AG04449 (cell line): ENCODE data around the gene MCRIP2.

ENCODE experiments used
- CTCF ChIA-PET: fragments of 350-600 bp; formaldehyde crosslinking; extraction: SDS; loops from one replicate; lab custom pipeline; 2021; ENCODE audit warnings: antibody characterized with exemption; lab: Yijun Ruan, JAX
- POLR2A ChIA-PET: fragments of 400-600, 350-600 bp; formaldehyde crosslinking; extraction: SDS; loops from one replicate; lab custom pipeline; 2020; ENCODE audit warnings: antibody characterized with exemption, inconsistent platforms; lab: Yijun Ruan, JAX
- DNase-seq: peaks from one replicate; pipeline ENCODE4 v3.0.0-alpha.2; 2010; ENCODE audit warnings: low read depth, low spot score
- H3K4me3 ChIP-seq: 2 replicates; pipeline ENCODE4 v1.5.1; 2011; ENCODE audit warnings: low read depth, mild to moderate bottlenecking, control low read depth, low read length
- TF ChIP-seq, protein P1 (sequence below): IDR thresholded peaks from one replicate; pipeline ENCODE4 v1.5.1; 2011; ENCODE audit warnings: mild to moderate bottlenecking, moderate library complexity, low read length, control low read depth, inconsistent platforms; ENCODE audit not compliant: insufficient read depth; ENCODE audit errors: missing control alignments

Gene MCRIP2

GRCh38 chr16:658679-659571 lies 17.3 kb downstream of the MCRIP2 start:
- no peak overlapping the region for H3K4me3 ChIP-seq
- CTCF ChIA-PET = interaction anchor here (0.8 to 2.2 kb wide), 7 partner anchors 9 to 82 kb away, joined by 3 to 11 read pairs (median 3); partner anchors contain the start of gene WDR90
- POLR2A ChIA-PET = no interaction called here
- TF ChIP-seq, protein P1, sequence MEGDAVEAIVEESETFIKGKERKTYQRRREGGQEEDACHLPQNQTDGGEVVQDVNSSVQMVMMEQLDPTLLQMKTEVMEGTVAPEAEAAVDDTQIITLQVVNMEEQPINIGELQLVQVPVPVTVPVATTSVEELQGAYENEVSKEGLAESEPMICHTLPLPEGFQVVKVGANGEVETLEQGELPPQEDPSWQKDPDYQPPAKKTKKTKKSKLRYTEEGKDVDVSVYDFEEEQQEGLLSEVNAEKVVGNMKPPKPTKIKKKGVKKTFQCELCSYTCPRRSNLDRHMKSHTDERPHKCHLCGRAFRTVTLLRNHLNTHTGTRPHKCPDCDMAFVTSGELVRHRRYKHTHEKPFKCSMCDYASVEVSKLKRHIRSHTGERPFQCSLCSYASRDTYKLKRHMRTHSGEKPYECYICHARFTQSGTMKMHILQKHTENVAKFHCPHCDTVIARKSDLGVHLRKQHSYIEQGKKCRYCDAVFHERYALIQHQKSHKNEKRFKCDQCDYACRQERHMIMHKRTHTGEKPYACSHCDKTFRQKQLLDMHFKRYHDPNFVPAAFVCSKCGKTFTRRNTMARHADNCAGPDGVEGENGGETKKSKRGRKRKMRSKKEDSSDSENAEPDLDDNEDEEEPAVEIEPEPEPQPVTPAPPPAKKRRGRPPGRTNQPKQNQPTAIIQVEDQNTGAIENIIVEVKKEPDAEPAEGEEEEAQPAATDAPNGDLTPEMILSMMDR = no peak
- no peak for DNase-seq

GRCh38 chr16:659618-660017 lies 18.0 kb downstream of the MCRIP2 start:
- TF ChIP-seq, protein P1 = no peak
- H3K4me3 ChIP-seq = no peak overlapping the region
- CTCF ChIA-PET = interaction anchor here (0.8 to 2.2 kb wide), 8 partner anchors 8 to 82 kb away, joined by 3 to 11 read pairs (median 3); partner anchors contain the start of gene WDR90
- no peak for DNase-seq
- POLR2A ChIA-PET = no interaction called here

GRCh38 chr16:660132-660458 lies 18.5 kb downstream of the MCRIP2 start:
- H3K4me3 ChIP-seq = no peak overlapping the region
- TF ChIP-seq, protein P1 = no peak
- no peak for DNase-seq
- POLR2A ChIA-PET = no interaction called here
- CTCF ChIA-PET = interaction anchor here (1.0 to 2.2 kb wide), 6 partner anchors 10 to 83 kb away, joined by 3 to 11 read pairs (median 4); partner anchors contain the start of gene WDR90

- CTCF ChIA-PET = interaction anchor here (1.0 to 2.2 kb wide), 10 partner anchors 10 to 134 kb away, joined by 3 to 11 read pairs (median 4); partner anchors contain the start of gene WDR90
- no peak for DNase-seq
- H3K4me3 ChIP-seq = no peak overlapping the region
- TF ChIP-seq, protein P1 = peak; percentile 66
- POLR2A ChIA-PET = no interaction called here
These were observed 19.0 kb downstream of the MCRIP2 start for GRCh38 chr16:660459-661183.

DNA sequence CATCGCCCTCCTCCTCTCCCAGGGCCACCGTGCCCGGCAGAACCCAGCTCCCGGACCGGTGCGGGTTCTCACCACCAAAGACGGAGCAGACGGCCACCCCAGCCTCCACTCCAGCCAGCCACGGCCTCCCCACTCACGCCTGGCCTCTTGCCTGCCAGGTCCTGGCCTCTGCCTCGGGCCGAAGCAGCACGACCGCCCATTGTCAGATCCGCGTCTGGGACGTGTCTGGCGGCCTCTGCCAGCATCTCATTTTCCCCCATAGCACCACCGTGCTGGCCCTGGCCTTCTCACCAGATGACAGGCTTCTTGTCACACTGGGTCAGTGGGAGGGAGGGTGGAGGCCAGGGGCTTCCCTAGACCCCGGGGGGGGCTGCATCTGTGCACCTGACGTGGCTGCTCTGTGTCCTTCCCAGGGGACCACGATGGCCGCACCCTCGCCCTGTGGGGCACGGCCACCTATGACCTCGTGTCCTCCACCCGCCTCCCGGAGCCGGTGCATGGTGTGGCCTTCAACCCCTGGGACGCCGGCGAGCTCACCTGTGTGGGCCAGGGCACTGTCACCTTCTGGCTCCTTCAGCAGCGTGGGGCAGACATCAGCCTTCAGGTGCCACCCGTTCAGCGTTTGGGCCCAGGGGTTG lies 19.7 kb downstream of the MCRIP2 start:
- no peak overlapping the region for H3K4me3 ChIP-seq
- DNase-seq = no peak
- POLR2A ChIA-PET = no interaction called here
- CTCF ChIA-PET = interaction anchor here (1.0 to 1.8 kb wide), 5 partner anchors 10 to 135 kb away, joined by 3 to 9 read pairs (median 3); partner anchors contain the start of gene WDR90
- TF ChIP-seq, protein P1 = no peak
